WTC11 (cell line): Measurements from ENCODE around the gene ASB12.

Experiments used
- CREB1 ChIP-seq: sonication (generic); formaldehyde crosslinking; IDR thresholded peaks from 2 replicates; pipeline ENCODE4 v1.8.0; 2023; ENCODE audit warnings: mild to moderate bottlenecking, missing genetic modification reagents
- NR3C1 ChIP-seq: sonication (generic); formaldehyde crosslinking; conservative IDR thresholded peaks from 2 replicates; pipeline ENCODE4 v1.8.1; 2023; ENCODE audit warnings: low read depth, mild to moderate bottlenecking, missing genetic modification reagents
- ZNF138 ChIP-seq: sonication (generic); formaldehyde crosslinking; conservative IDR thresholded peaks from 2 replicates; pipeline ENCODE4 v1.8.1; 2022; ENCODE audit warnings: mild to moderate bottlenecking, moderate library complexity, missing genetic modification reagents
- ZNF263 ChIP-seq: sonication (generic); formaldehyde crosslinking; IDR thresholded peaks from 2 replicates; pipeline ENCODE4 v1.8.1; 2022; ENCODE audit warnings: low read depth, mild to moderate bottlenecking, moderate library complexity, missing genetic modification reagents
- TF ChIP-seq, protein P1 (sequence below): fragments of 200-600 bp; IDR thresholded peaks from 2 replicates; pipeline ENCODE4 v1.8.0; 2022; ENCODE audit warnings: antibody characterized with exemption
- TF ChIP-seq, protein P2 (sequence below): sonication (generic); formaldehyde crosslinking; IDR thresholded peaks from 2 replicates; pipeline ENCODE4 v1.8.0; 2022; ENCODE audit warnings: mild to moderate bottlenecking, missing genetic modification reagents

DNA sequence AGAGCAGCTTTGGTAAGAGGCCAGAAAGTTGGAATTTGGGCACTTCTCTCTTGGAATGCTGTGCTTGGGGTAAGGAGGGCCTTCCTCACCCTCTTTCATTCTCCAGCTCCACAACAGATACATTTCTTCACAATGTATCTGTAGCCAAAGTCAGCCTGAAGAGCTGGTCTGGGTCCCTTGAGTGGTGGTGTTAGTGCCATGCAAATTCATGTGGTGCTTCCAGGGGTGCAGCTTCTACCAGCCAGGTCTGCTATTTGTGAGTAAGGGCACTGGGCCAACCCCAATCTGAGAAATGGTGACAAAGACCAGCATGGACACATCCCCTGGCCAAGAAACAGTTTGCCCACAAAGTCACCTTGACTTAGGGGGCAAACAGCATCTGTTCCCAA, 42.7 kb downstream of the ASB12 start:
- TF ChIP-seq, protein P1, sequence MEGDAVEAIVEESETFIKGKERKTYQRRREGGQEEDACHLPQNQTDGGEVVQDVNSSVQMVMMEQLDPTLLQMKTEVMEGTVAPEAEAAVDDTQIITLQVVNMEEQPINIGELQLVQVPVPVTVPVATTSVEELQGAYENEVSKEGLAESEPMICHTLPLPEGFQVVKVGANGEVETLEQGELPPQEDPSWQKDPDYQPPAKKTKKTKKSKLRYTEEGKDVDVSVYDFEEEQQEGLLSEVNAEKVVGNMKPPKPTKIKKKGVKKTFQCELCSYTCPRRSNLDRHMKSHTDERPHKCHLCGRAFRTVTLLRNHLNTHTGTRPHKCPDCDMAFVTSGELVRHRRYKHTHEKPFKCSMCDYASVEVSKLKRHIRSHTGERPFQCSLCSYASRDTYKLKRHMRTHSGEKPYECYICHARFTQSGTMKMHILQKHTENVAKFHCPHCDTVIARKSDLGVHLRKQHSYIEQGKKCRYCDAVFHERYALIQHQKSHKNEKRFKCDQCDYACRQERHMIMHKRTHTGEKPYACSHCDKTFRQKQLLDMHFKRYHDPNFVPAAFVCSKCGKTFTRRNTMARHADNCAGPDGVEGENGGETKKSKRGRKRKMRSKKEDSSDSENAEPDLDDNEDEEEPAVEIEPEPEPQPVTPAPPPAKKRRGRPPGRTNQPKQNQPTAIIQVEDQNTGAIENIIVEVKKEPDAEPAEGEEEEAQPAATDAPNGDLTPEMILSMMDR: no peak
- TF ChIP-seq ZNF263 (CRISPR knock-in tag): no peak
- TF ChIP-seq, protein P2, sequence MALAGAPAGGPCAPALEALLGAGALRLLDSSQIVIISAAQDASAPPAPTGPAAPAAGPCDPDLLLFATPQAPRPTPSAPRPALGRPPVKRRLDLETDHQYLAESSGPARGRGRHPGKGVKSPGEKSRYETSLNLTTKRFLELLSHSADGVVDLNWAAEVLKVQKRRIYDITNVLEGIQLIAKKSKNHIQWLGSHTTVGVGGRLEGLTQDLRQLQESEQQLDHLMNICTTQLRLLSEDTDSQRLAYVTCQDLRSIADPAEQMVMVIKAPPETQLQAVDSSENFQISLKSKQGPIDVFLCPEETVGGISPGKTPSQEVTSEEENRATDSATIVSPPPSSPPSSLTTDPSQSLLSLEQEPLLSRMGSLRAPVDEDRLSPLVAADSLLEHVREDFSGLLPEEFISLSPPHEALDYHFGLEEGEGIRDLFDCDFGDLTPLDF (CRISPR knock-in tag): no peak
- no peak for TF ChIP-seq CREB1
- no peak for TF ChIP-seq NR3C1
- no peak for TF ChIP-seq ZNF138 (CRISPR knock-in tag)
